ENCODE measurements around the gene FRAS1. TPM values are rescaled to one million over a fixed set of nuclear protein-coding genes. Genes with fewer than 3 reads are reported as not detected.

Gene FRAS1
- total RNA-seq, 1 experiment from 2014 or later: 13.1 TPM

DNA sequence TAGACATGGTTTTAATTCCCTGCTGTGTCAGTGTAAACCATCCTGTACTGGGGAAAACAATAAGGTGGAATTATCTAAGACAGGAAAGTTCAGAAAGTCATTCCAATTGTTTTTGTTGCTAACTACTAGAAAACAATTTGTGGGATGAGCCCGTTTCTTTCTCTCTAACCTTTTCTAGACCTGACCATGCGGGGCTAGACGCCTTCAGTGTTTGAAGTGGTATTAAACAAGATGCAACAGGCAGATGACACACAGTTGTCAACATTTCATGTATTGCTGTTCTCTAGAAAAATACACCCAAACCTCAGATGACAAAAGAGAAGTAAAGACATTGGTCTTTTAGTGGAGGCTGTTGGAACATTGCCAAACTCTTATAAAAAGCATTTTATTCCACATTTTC, 105.7 kb downstream of the FRAS1 start:
- no peaks in the 10 kb centered on the region for H3K9me3 ChIP-seq (ENCODE audit: insufficient read depth, low read depth)
- CTCF ChIA-PET: no interaction called here
- BruUV-seq (replicated peaks): no TSS peak

GRCh38 chr4:78165758-78166157, 108.6 kb downstream of the FRAS1 start:
- no peaks in the 10 kb centered on the region for H3K9me3 ChIP-seq (ENCODE audit: insufficient read depth, low read depth)
- no peak for DNase-seq
- intact Hi-C loops (cut with micrococcal nuclease; ENCODE audit: unreplicated experiment): no loop called here
- no peaks in the 10 kb centered on the region for H3K79me2 ChIP-seq (ENCODE audit: low read depth)
- TF ChIP-seq, protein P1, sequence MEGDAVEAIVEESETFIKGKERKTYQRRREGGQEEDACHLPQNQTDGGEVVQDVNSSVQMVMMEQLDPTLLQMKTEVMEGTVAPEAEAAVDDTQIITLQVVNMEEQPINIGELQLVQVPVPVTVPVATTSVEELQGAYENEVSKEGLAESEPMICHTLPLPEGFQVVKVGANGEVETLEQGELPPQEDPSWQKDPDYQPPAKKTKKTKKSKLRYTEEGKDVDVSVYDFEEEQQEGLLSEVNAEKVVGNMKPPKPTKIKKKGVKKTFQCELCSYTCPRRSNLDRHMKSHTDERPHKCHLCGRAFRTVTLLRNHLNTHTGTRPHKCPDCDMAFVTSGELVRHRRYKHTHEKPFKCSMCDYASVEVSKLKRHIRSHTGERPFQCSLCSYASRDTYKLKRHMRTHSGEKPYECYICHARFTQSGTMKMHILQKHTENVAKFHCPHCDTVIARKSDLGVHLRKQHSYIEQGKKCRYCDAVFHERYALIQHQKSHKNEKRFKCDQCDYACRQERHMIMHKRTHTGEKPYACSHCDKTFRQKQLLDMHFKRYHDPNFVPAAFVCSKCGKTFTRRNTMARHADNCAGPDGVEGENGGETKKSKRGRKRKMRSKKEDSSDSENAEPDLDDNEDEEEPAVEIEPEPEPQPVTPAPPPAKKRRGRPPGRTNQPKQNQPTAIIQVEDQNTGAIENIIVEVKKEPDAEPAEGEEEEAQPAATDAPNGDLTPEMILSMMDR (conservative IDR thresholded peaks at IDR 0.05): no peak
- TF ChIP-seq EZH2 (IDR thresholded peaks at IDR 0.05; ENCODE audit: low read depth): no peak
- H3K4me1 ChIP-seq (replicated peaks; ENCODE audit: insufficient read depth): no peaks in the 10 kb centered on the region
- H3K4me3 ChIP-seq: no peak overlapping the region
- ChIA-PET CTCF (no interaction called here), POLR2A (ENCODE audit: unreplicated experiment) (no interaction called here)
- no peak overlapping the region for H3K4me2 ChIP-seq
- H3K27me3 ChIP-seq (ENCODE audit: insufficient read depth, low read depth): no peaks in the 10 kb centered on the region
- H3F3A ChIP-seq (ENCODE audit: insufficient read depth, low read depth): no peaks in the 10 kb centered on the region
- no peaks in the 10 kb centered on the region for H4K20me1 ChIP-seq (ENCODE audit: insufficient read depth)
- no peak overlapping the region for H2AFZ ChIP-seq
- BruUV-seq (replicated peaks): no TSS peak
- no peak overlapping the region for H3K27ac ChIP-seq
- no peaks in the 10 kb centered on the region for H3K36me3 ChIP-seq (ENCODE audit: low read depth)
- no peaks in the 10 kb centered on the region for H3K9me2 ChIP-seq (ENCODE audit: insufficient read depth)

More for the DNA sequence above, 105.7 kb downstream of the FRAS1 start:
- POLR2A ChIA-PET (ENCODE audit: unreplicated experiment): no interaction called here
- H4K20me1 ChIP-seq (ENCODE audit: insufficient read depth): no peaks in the 10 kb centered on the region
- TF ChIP-seq, protein P1 (conservative IDR thresholded peaks at IDR 0.05): no peak
- no peak for TF ChIP-seq EZH2 (IDR thresholded peaks at IDR 0.05; ENCODE audit: low read depth)
- H2AFZ ChIP-seq: no peak overlapping the region
- H3K4me2 ChIP-seq: no peak overlapping the region
- H3K4me3 ChIP-seq: no peak overlapping the region
- H3F3A ChIP-seq (ENCODE audit: insufficient read depth, low read depth): no peaks in the 10 kb centered on the region
- no peak overlapping the region for H3K27ac ChIP-seq
- no peak for DNase-seq
- H3K36me3 ChIP-seq (ENCODE audit: low read depth): no peaks in the 10 kb centered on the region
- H3K27me3 ChIP-seq (ENCODE audit: insufficient read depth, low read depth): no peaks in the 10 kb centered on the region
- intact Hi-C loops (cut with micrococcal nuclease; ENCODE audit: unreplicated experiment): no loop called here
- H3K9me2 ChIP-seq (ENCODE audit: insufficient read depth): no peaks in the 10 kb centered on the region
- H3K79me2 ChIP-seq (ENCODE audit: low read depth): no peaks in the 10 kb centered on the region
- no peaks in the 10 kb centered on the region for H3K4me1 ChIP-seq (replicated peaks; ENCODE audit: insufficient read depth)

DNA sequence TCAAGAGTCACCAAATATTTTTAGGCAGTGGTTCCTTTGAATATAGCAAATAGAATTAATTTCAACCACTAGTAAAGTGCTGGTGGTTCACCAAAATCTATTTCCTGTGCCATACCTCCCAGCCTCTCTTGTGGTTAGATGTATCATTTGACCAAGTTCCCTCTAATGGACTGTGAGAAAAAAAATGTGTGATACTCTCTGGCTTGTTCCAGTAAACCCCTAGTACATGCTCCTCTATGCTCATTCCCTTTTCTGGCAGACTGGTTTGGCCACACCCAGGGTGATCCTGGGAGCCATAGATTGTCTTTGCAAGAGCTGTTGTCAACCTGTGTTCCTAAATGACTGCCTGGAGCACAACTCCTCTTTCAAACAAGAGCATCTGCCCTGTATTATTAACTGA, 109.5 kb downstream of the FRAS1 start:
- Histone ChIP-seq H3K79me2 (ENCODE audit: low read depth) (no peaks in the 10 kb centered on the region), H3K36me3 (ENCODE audit: low read depth) (no peaks in the 10 kb centered on the region), H3K27ac (no peak overlapping the region), H3K27me3 (ENCODE audit: insufficient read depth, low read depth) (no peaks in the 10 kb centered on the region), H3F3A (ENCODE audit: insufficient read depth, low read depth) (no peaks in the 10 kb centered on the region), H3K4me3 (no peak overlapping the region), H3K4me2 (no peak overlapping the region), H4K20me1 (ENCODE audit: insufficient read depth) (no peaks in the 10 kb centered on the region), H3K9me2 (ENCODE audit: insufficient read depth) (no peaks in the 10 kb centered on the region), H3K4me1 (replicated peaks; ENCODE audit: insufficient read depth) (no peaks in the 10 kb centered on the region), H3K9me3 (ENCODE audit: insufficient read depth, low read depth) (no peaks in the 10 kb centered on the region), H2AFZ (no peak overlapping the region)
- intact Hi-C loops (cut with micrococcal nuclease; ENCODE audit: unreplicated experiment): no loop called here
- ChIA-PET CTCF (no interaction called here), POLR2A (ENCODE audit: unreplicated experiment) (no interaction called here)
- TF ChIP-seq, protein P1 (conservative IDR thresholded peaks at IDR 0.05): no peak
- no peak for TF ChIP-seq EZH2 (IDR thresholded peaks at IDR 0.05; ENCODE audit: low read depth)
- no TSS peak for BruUV-seq (replicated peaks)
- no peak for DNase-seq
